Muscle layer of duodenum (tissue), 2 donors: ENCODE measurements around the gene BBS5.
"Not testable (repeated sequence)": the region's sequence is repeated elsewhere in the genome, so short reads cannot be mapped to it uniquely, and the experiment has no call there.

Source experiments
- H3K27ac ChIP-seq: one replicate; pipeline ENCODE4 v1.7.0; 2013; ENCODE audit warnings: mild to moderate bottlenecking, low read length
- H3K27me3 ChIP-seq: one replicate; pipeline ENCODE4 v1.7.0; 2013; ENCODE audit warnings: low read depth, mild to moderate bottlenecking, control low read depth, low read length
- H3K36me3 ChIP-seq, 2 donors: one replicate each; pipeline ENCODE4 v1.7.0; 2013; ENCODE audit warnings: low read length in 2 of 2, control low read depth in 1 of 2, mild to moderate bottlenecking in 1 of 2; ENCODE audit not compliant: insufficient read depth in 2 of 2, control insufficient read depth in 1 of 2
- H3K4me1 ChIP-seq, 2 donors: one replicate each; pipeline ENCODE4 v1.7.0; 2013; ENCODE audit warnings: low read length in 2 of 2, mild to moderate bottlenecking in 2 of 2, control low read depth in 1 of 2, moderate library complexity in 1 of 2; ENCODE audit not compliant: insufficient read depth in 2 of 2, control insufficient read depth in 1 of 2
- H3K4me3 ChIP-seq, 2 donors: one replicate each; pipeline ENCODE4 v1.7.0; 2013; ENCODE audit warnings: low read length in 2 of 2, low read depth in 1 of 2, mild to moderate bottlenecking in 1 of 2
- H3K9me3 ChIP-seq, 2 donors: one replicate each; pipeline ENCODE4 v1.7.0; 2013; ENCODE audit warnings: low read length in 2 of 2, control low read depth in 1 of 2, mild to moderate bottlenecking in 1 of 2; ENCODE audit not compliant: control insufficient read depth in 1 of 2
- donor health status: healthy.

The BBS5 gene

DNA sequence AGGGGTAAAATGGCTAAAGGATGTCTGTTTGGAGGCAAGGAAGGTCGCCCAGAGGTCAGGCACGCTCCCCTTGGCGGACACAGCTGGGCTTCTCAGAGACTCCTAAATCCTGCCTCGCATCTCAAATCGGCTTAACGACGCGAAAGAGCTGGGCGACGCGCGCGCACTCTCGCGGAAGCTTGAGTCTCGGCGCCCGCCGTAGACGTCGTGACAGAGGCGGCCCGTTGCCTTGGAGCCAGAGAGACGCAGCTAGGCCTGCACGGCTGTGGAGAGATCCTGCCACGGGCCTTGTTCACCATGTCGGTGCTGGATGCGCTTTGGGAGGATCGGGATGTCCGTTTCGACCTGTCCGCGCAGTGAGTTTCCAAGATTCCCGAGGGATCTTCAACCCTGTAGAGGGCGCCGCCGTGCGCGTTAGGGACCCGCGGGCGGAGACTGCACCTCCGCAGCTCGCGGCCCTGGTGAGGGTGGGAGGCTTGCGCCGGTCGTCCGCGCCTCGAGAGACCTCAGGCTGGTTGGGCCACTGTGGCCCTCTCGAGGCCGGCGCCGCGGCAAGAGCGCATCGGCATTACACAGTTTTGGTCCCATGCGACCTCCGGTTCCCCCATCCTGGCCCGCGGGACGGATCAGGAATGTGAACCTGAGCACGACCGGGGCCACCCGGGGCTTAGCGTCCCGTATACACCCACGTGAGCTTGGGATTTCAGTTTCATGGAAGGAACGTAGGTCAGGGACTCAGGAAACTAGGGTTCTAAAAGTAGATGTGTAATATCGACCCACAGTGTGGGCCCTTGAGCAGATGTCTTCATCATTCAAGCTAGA lies at the start of gene BBS5:
BBS5 (plus strand) TSS at position 238 of the 822 bp plus-strand sequence; CDS start at position 298, 60 bp downstream.
- Histone ChIP-seq H3K27me3 (no peaks in the 10 kb centered on the region), H3K4me1 (peaks cover 0 to 11% of the 10 kb centered on the region in 2 donors), H3K27ac (peak within 1 kb of the TSS; percentile 53), H3K36me3 (peaks cover 5 to 27% of the 10 kb centered on the region in 2 donors), H3K9me3 (no peaks in the 10 kb centered on the region), H3K4me3 (peak within 1 kb of the TSS; percentile 74 to 85)

DNA sequence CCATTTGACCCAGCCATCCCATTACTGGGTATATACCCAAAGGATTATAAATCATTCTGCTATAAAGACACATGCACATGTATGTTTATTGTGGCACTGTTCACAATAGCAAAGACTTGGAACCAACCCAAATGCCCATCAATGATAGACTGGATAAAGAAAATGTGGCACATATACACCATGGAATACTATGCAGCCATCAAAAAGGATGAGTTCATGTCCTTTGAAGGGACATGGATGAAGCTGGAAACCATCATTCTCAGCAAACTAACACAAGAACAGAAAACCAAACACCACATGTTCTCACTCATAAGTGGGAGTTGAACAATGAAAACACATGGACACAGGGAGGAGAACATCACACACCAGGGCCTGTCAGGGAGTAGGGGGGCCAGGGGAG lies 47.5 kb upstream of the BBS5 start:
- not testable (repeated sequence) for H3K27me3 ChIP-seq, H3K9me3 ChIP-seq, H3K4me1 ChIP-seq, H3K27ac ChIP-seq, H3K36me3 ChIP-seq, H3K4me3 ChIP-seq

- H3K4me1 ChIP-seq, H3K27me3 ChIP-seq, H3K9me3 ChIP-seq, H3K27ac ChIP-seq, H3K36me3 ChIP-seq, H3K4me3 ChIP-seq: not testable (repeated sequence)
These were observed 45.1 kb upstream of the BBS5 start for GRCh38 chr2:169434236-169434635.

- no peak overlapping the region for H3K27ac ChIP-seq
- H3K36me3 ChIP-seq: no peaks in the 10 kb centered on the region
- H3K4me1 ChIP-seq: no peaks in the 10 kb centered on the region
- no peak overlapping the region for H3K4me3 ChIP-seq
- no peaks in the 10 kb centered on the region for H3K9me3 ChIP-seq
- H3K27me3 ChIP-seq: no peaks in the 10 kb centered on the region
These were observed 40.7 kb upstream of the BBS5 start for GRCh38 chr2:169438466-169439072.

DNA sequence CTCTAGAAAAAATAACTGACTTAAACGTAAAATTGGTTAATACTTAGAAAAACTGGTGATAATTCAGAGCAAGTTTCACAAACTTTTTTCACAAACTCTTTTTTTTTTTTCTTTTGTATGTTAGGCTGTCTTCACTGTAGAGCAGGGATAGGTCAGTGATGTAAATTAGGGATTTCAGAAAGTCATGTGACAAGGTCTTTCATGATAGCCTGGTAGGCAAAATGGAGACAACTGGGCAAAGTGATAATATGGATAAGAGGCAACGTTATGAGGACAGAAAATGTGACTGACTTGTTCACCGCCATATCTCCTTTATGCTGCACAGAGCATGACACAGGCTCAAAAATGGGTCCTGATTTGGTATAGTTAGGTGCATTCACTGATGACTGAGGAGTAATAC lies 39.4 kb upstream of the BBS5 start:
- no peak overlapping the region for H3K4me3 ChIP-seq
- no peaks in the 10 kb centered on the region for H3K4me1 ChIP-seq
- H3K27ac ChIP-seq: no peak overlapping the region
- H3K9me3 ChIP-seq: no peaks in the 10 kb centered on the region
- H3K27me3 ChIP-seq: no peaks in the 10 kb centered on the region
- H3K36me3 ChIP-seq: no peaks in the 10 kb centered on the region

DNA sequence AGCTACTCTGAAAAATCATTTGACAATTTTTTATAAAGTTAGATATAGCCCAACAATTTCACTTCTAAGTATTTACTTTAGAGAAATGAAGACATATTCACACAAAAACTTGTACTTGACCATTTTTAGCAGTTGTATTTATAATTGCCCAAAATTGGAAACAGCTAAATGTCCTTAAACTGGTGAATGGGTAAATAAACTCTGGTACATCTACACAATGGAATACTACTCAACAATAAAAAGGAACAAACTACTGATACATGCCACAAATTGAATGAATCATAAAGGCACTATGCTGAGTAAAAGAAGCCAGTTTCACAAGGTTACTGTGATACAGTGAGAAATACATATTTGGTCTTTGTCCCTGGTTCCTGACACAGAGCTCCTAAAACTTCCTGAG lies 32.8 kb upstream of the BBS5 start:
- no peaks in the 10 kb centered on the region for H3K9me3 ChIP-seq
- H3K36me3 ChIP-seq: no peaks in the 10 kb centered on the region
- H3K4me1 ChIP-seq: no peaks in the 10 kb centered on the region
- no peaks in the 10 kb centered on the region for H3K27me3 ChIP-seq
- no peak overlapping the region for H3K27ac ChIP-seq
- no peak overlapping the region for H3K4me3 ChIP-seq

- Histone ChIP-seq H3K36me3 (no peaks in the 10 kb centered on the region), H3K27ac (no peak overlapping the region)
These were observed 31.0 kb upstream of the BBS5 start for GRCh38 chr2:169448316-169448715.

DNA sequence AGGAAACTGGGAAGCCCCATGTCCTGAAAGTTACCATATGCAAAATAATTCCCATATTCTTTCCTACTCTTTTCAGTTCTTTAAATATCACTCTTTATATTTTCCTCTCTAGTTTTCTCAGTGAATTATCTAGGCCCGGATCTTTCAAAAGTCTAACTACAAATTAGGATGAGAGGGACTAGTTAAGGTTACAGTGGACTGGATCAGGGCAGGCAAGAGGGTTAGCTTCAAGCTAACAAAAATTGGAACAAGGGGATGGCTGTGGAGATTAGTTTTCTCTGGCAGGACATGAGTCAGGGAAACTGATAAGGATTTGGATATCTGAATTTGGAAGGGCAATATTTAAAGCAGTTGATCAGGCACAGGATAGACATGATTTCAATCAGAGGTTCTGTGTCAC lies 30.4 kb upstream of the BBS5 start:
- Histone ChIP-seq H3K9me3 (no peaks in the 10 kb centered on the region), H3K27ac (no peak overlapping the region), H3K4me1 (no peaks in the 10 kb centered on the region), H3K27me3 (no peaks in the 10 kb centered on the region), H3K4me3 (no peak overlapping the region), H3K36me3 (no peaks in the 10 kb centered on the region)

More at GRCh38 chr2:169448316-169448715, 31.0 kb upstream of the BBS5 start:
- no peaks in the 10 kb centered on the region for H3K27me3 ChIP-seq
- H3K9me3 ChIP-seq: no peaks in the 10 kb centered on the region
- H3K4me1 ChIP-seq: no peaks in the 10 kb centered on the region
- no peak overlapping the region for H3K4me3 ChIP-seq

- no peaks in the 10 kb centered on the region for H3K4me1 ChIP-seq
- no peaks in the 10 kb centered on the region for H3K9me3 ChIP-seq
- no peaks in the 10 kb centered on the region for H3K36me3 ChIP-seq
- no peak overlapping the region for H3K4me3 ChIP-seq
- H3K27ac ChIP-seq: no peak overlapping the region
- H3K27me3 ChIP-seq: no peaks in the 10 kb centered on the region
These were observed 27.2 kb upstream of the BBS5 start for GRCh38 chr2:169452080-169452479.

DNA sequence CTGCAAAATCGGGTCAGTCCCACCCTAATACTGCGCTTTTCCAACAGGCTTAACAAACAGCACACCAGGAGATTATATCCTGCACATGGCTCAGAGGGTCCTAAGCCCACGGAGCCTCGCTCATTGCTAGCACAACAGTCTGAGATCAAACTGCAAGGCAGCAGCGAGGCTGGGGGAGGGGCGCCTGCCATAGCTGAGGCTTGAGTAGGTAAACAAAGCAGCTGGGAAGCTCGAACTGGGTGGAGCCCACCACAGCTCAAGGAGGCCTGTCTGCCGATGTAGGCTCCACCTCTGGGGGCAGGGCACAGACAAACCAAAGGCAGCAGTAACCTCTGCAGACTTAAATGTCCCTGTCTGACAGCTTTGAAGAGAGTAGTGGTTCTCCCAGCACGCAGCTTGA lies 26.2 kb upstream of the BBS5 start:
- not testable (repeated sequence) for H3K36me3 ChIP-seq, H3K4me1 ChIP-seq, H3K27me3 ChIP-seq, H3K9me3 ChIP-seq, H3K27ac ChIP-seq, H3K4me3 ChIP-seq

- H3K36me3 ChIP-seq: no peaks in the 10 kb centered on the region
- H3K4me1 ChIP-seq: no peaks in the 10 kb centered on the region
- no peak overlapping the region for H3K27ac ChIP-seq
- no peaks in the 10 kb centered on the region for H3K9me3 ChIP-seq
- H3K4me3 ChIP-seq: no peak overlapping the region
- no peaks in the 10 kb centered on the region for H3K27me3 ChIP-seq
These were observed 18.2 kb upstream of the BBS5 start for GRCh38 chr2:169461143-169461542.
